HCT116 (cell line): ENCODE measurements around the gene HSPG2. TPM values are rescaled to one million over a fixed set of nuclear protein-coding genes. Genes with fewer than 3 reads are reported as not detected.

ENCODE experiments used
- ATAC-seq: fragments of 200-7000 bp; cut with Tn5 transposase; 2 replicates; pipeline ENCODE4 v1.9.1; 2020; ENCODE audit warnings: mild to moderate bottlenecking, moderate library complexity
- BruUV-seq: library from RNA; stranded (reverse); fragments of 400-500 nt; replicated peaks from 2 replicates; lab custom pipeline; 2021; lab: Mats Ljungman, UMichigan
- CTCF ChIA-PET: fragments of 300-600 bp; sonication (Branson Sonifier 250); formaldehyde crosslinking; loops from one replicate; lab custom pipeline; 2021; ENCODE audit warnings: antibody characterized with exemption; lab: Charles Lee
- POLR2A ChIA-PET: fragments of 300-600, 350-600 bp; sonication (Branson Sonifier 250); formaldehyde crosslinking; loops from one replicate; lab custom pipeline; 2021; ENCODE audit warnings: antibody characterized with exemption; lab: Charles Lee
- RAD21 ChIA-PET, 2 experiments: fragments of 300-600 bp; sonication (Branson Sonifier 250); formaldehyde crosslinking; loops; one replicate each; lab custom pipeline; 2023; ENCODE audit warnings: low total read pairs in 2 of 2; ENCODE audit not compliant: uncharacterized antibody in 2 of 2, unreplicated experiment in 2 of 2, low non-redundant PET in 1 of 2; lab: Charles Lee
- DNase-seq: peaks from one replicate; pipeline ENCODE4 v3.0.0-alpha.2; 2010; ENCODE audit warnings: low read depth, low spot score
- H2AFZ ChIP-seq: fragments of 200-600 bp; shearing (Covaris generic), sonication (generic); 2 replicates; pipeline ENCODE4 v1.6.1; 2017; ENCODE audit warnings: low read depth, mixed run types, mixed read lengths, antibody characterized with exemption, low read length; ENCODE audit not compliant: poor library complexity, severe bottlenecking
- H3K27ac ChIP-seq: 2 replicates; pipeline ENCODE4 v1.5.1; 2012; ENCODE audit warnings: low read depth, low read length
- H3K27me3 ChIP-seq: fragments of 200-600 bp; sonication (generic); 2 replicates; pipeline ENCODE4 v1.6.1; 2016; ENCODE audit warnings: mixed run types, low read length, mixed read lengths; ENCODE audit not compliant: insufficient read depth
- H3K36me3 ChIP-seq, 2 experiments: fragments of 200-500 bp in 1 of 2; fragments of 200-600 bp in 1 of 2; sonication (Bioruptor generic) in 1 of 2; sonication (generic) in 1 of 2; 2 replicates each; pipeline versions ENCODE4 v1.5.1 to v1.6.1; 2014 to 2016; ENCODE audit warnings: low read length in 2 of 2, inconsistent platforms in 1 of 2, mixed read lengths in 1 of 2, mixed run types in 1 of 2; ENCODE audit not compliant: insufficient read depth in 2 of 2, control insufficient read depth in 1 of 2
- H3K4me1 ChIP-seq, 2 experiments: fragments of 200-600 bp in 1 of 2; sonication (generic) in 1 of 2; 2 replicates each; pipeline versions ENCODE4 v1.5.1 to v1.6.1; 2012 to 2017; ENCODE audit warnings: low read length in 2 of 2, inconsistent platforms in 1 of 2, mild to moderate bottlenecking in 1 of 2, mixed read lengths in 1 of 2, mixed run types in 1 of 2, moderate library complexity in 1 of 2; ENCODE audit not compliant: insufficient read depth in 2 of 2, control insufficient read depth in 1 of 2
- H3K4me2 ChIP-seq: fragments of 200-600 bp; sonication (generic); 2 replicates; pipeline ENCODE4 v1.6.1; 2017; ENCODE audit warnings: mixed run types, low read length, mixed read lengths
- H3K4me3 ChIP-seq, 2 experiments: fragments of 200-600 bp in 1 of 2; sonication (generic) in 1 of 2; replicated peaks in 1 of 2; 2 replicates each; pipeline ENCODE4 v1.5.1; 2011 to 2016; ENCODE audit warnings: low read length in 2 of 2, control low read depth in 1 of 2, low read depth in 1 of 2, mild to moderate bottlenecking in 1 of 2, mixed read lengths in 1 of 2, mixed run types in 1 of 2
- H3K79me2 ChIP-seq: fragments of 200-600 bp; sonication (generic); 2 replicates; pipeline ENCODE4 v1.6.1; 2017; ENCODE audit warnings: mild to moderate bottlenecking, mixed run types, low read length, moderate library complexity, mixed read lengths; ENCODE audit not compliant: insufficient read depth
- H3K9ac ChIP-seq: fragments of 200-600 bp; sonication (generic); 2 replicates; pipeline ENCODE4 v1.6.1; 2016; ENCODE audit warnings: low read length, mixed read lengths
- H3K9me2 ChIP-seq: fragments of 200-600 bp; sonication (generic), shearing (Covaris generic); 2 replicates; pipeline ENCODE4 v1.6.1; 2017; ENCODE audit warnings: mixed run types, mild to moderate bottlenecking, moderate library complexity; ENCODE audit not compliant: insufficient read depth
- H3K9me3 ChIP-seq, 2 experiments: fragments of 200-500 bp in 1 of 2; fragments of 200-600 bp in 1 of 2; sonication (Bioruptor generic) in 1 of 2; sonication (generic) in 1 of 2; 2 replicates each; pipeline ENCODE4 v1.6.1; 2014 to 2017; ENCODE audit warnings: low read length in 2 of 2, mixed read lengths in 2 of 2, inconsistent platforms in 1 of 2, low read depth in 1 of 2, mild to moderate bottlenecking in 1 of 2, mixed run types in 1 of 2, moderate library complexity in 1 of 2; ENCODE audit not compliant: control insufficient read depth in 1 of 2, insufficient read depth in 1 of 2
- H4K20me1 ChIP-seq: fragments of 200-600 bp; sonication (generic), shearing (Covaris generic); 2 replicates; pipeline ENCODE4 v1.6.1; 2017; ENCODE audit warnings: mixed run types, mild to moderate bottlenecking, moderate library complexity; ENCODE audit not compliant: insufficient read depth
- CEBPB ChIP-seq: IDR thresholded peaks from 2 replicates; pipeline ENCODE4 v1.6.1; 2012; ENCODE audit warnings: low read depth
- EGR1 ChIP-seq: IDR thresholded peaks from 2 replicates; pipeline ENCODE4 v1.6.1; 2012; ENCODE audit warnings: low read depth
- EZH2 ChIP-seq: fragments of 200-600 bp; sonication (generic); IDR thresholded peaks from 2 replicates; pipeline ENCODE4 v1.6.1; 2017; ENCODE audit warnings: antibody characterized with exemption, mixed run types
- EZH2phosphoT487 ChIP-seq: fragments of 200-600 bp; IDR thresholded peaks from 2 replicates; pipeline ENCODE4 v1.6.1; 2018; ENCODE audit warnings: antibody characterized with exemption, borderline replicate concordance
- FOSL1 ChIP-seq: IDR thresholded peaks from 2 replicates; pipeline ENCODE4 v1.6.1; 2012; ENCODE audit warnings: low read depth
- POLR2A ChIP-seq: IDR thresholded peaks from 2 replicates; pipeline ENCODE4 v1.7.0; 2011; ENCODE audit warnings: borderline replicate concordance; ENCODE audit not compliant: insufficient read depth, insufficient read length; ENCODE audit errors: extremely low read depth
- RAD21 ChIP-seq: IDR thresholded peaks from 2 replicates; pipeline ENCODE4 v1.6.1; 2012; ENCODE audit warnings: low read depth, mild to moderate bottlenecking
- SIN3A ChIP-seq: IDR thresholded peaks from 2 replicates; pipeline ENCODE4 v1.6.1; 2012; ENCODE audit warnings: low read depth
- TCF7L2 ChIP-seq: IDR thresholded peaks from 2 replicates; pipeline ENCODE4 v1.7.0; 2011; ENCODE audit warnings: borderline replicate concordance, inconsistent platforms; ENCODE audit not compliant: insufficient read depth, insufficient read length; ENCODE audit errors: extremely low read depth
- ZBTB33 ChIP-seq: IDR thresholded peaks from 2 replicates; pipeline ENCODE4 v1.6.1; 2011; ENCODE audit warnings: mild to moderate bottlenecking, low read length, moderate library complexity; ENCODE audit not compliant: insufficient replicate concordance; ENCODE audit errors: extremely low read depth
- ZNF274 ChIP-seq: fragments of 200-500 bp; sonication (Bioruptor generic); IDR thresholded peaks from 2 replicates; pipeline ENCODE4 v1.6.1; 2014; ENCODE audit warnings: mild to moderate bottlenecking, low read depth, low read length, inconsistent platforms
- intact Hi-C: fragments of 100-400 bp; cut with micrococcal nuclease; formaldehyde crosslinking; loops from 2 replicates; pipeline ENCODE4 v1.10.0; 2022
- total RNA-seq: library from RNA; stranded (reverse); gene quantifications from one replicate; pipeline ENCODE4 v1.2.1, GENCODE V29; 2021; ENCODE audit not compliant: unreplicated experiment

HSPG2 gene
- total RNA-seq, 1 experiment from 2014 or later, result 55.7 TPM

DNA sequence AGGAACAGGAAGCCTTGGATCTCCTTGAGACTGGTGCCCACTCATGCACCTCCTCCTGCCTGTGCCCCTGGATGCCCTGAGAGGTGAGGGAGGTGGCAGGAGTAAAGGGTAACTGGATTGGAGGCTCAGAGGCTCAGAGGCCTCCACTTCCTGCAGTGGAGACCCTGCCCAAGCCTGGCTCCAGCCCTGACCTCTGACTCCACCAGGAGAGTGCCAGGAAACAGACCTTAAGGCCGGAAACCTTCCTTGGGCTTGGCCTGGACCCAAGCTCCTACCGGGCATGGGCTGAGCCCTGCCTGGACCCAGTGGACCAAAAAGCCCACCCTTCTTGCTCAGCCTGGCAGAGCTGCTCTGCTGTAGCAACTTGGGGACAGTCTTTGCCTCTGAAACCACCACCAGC is 24.7 kb upstream of the HSPG2 start:
- ChIA-PET CTCF (no interaction called here), RAD21 (no interaction called here), POLR2A (no interaction called here)
- no peak for DNase-seq
- no peak for TF ChIP-seq TCF7L2
- TF ChIP-seq EZH2phosphoT487, result no peak
- TF ChIP-seq ZBTB33, result no peak
- no peak for TF ChIP-seq ZNF274
- no peak for TF ChIP-seq POLR2A
- TF ChIP-seq CEBPB, result no peak
- no peak for TF ChIP-seq RAD21
- TF ChIP-seq EZH2, result no peak
- TF ChIP-seq EGR1, result no peak
- no peak for TF ChIP-seq SIN3A
- TF ChIP-seq FOSL1, result no peak
- no peak overlapping the region for H3K4me2 ChIP-seq
- H3K79me2 ChIP-seq, result no peaks in the 10 kb centered on the region
- no peaks in the 10 kb centered on the region for H3K9me2 ChIP-seq
- intact Hi-C loops, result loop anchor here (5.0 kb wide), 2 partner anchors 89 to 304 kb away; no protein-coding TSS in a partner anchor
- H3K4me3 ChIP-seq, result no peak overlapping the region
- no peak overlapping the region for H2AFZ ChIP-seq
- no peaks in the 10 kb centered on the region for H3K36me3 ChIP-seq
- no peak for ATAC-seq
- no peaks in the 10 kb centered on the region for H4K20me1 ChIP-seq
- H3K4me1 ChIP-seq, result peaks cover 8 to 20% of the 10 kb centered on the region in 2 experiments
- H3K9ac ChIP-seq, result no peak overlapping the region
- no peaks in the 10 kb centered on the region for H3K27me3 ChIP-seq
- H3K27ac ChIP-seq, result no peak overlapping the region
- no TSS peak for BruUV-seq
- H3K9me3 ChIP-seq, result no peaks in the 10 kb centered on the region
